ENCODE data around the gene RNF103. TPM values are rescaled to one million over a fixed set of nuclear protein-coding genes. Genes with fewer than 3 reads are reported as not detected.

The RNF103 gene
- total and polyA plus RNA-seq, 2 of the 13 experiments (the other 11 are each of a cell fraction or from before 2014, with no cell fraction given): 19.8 to 21.1 TPM

DNA sequence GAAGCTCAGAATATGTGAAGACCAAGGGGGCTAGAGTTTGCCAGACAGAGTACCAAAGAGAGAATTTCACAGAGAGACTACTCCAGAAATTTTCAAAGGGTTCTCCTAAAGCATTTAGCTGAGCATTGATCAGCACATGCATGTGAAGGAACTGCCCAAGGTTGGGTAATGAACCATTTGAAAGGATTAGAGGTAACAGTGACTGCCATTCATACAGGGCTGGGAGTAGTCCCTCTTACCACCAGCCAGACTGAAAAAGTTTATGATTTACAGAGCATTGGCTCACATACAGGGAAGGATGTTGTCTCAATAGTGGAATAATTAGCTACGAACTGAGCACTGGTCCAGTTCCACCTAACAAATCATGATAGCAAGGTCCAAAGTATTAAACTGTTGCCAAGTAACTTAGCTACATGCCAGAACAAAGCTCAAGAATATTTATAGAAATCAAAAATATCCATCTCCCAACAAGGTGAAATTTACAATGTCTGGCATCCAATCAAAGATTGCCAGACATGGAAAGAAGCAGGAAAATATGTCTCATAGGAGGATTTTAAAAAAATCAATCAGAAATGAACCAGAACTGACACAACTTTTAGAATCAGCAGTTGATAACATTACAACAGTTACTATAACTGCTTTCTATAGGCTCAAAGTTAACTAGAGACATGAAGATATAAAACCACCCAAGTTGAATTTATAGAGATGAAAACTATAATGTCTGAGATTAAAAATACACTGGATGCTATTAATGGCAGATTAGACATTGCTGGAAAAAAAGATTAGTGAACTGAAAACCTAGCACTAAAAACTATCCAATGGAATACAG is 25.7 kb upstream of the RNF103 start (continued):
- TF ChIP-seq, protein P1, sequence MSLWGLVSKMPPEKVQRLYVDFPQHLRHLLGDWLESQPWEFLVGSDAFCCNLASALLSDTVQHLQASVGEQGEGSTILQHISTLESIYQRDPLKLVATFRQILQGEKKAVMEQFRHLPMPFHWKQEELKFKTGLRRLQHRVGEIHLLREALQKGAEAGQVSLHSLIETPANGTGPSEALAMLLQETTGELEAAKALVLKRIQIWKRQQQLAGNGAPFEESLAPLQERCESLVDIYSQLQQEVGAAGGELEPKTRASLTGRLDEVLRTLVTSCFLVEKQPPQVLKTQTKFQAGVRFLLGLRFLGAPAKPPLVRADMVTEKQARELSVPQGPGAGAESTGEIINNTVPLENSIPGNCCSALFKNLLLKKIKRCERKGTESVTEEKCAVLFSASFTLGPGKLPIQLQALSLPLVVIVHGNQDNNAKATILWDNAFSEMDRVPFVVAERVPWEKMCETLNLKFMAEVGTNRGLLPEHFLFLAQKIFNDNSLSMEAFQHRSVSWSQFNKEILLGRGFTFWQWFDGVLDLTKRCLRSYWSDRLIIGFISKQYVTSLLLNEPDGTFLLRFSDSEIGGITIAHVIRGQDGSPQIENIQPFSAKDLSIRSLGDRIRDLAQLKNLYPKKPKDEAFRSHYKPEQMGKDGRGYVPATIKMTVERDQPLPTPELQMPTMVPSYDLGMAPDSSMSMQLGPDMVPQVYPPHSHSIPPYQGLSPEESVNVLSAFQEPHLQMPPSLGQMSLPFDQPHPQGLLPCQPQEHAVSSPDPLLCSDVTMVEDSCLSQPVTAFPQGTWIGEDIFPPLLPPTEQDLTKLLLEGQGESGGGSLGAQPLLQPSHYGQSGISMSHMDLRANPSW (CRISPR knock-in tag; IDR thresholded peaks at IDR 0.05; ENCODE audit: borderline replicate concordance): no peak
- TF ChIP-seq NKX3-1 (CRISPR knock-in tag; IDR thresholded peaks at IDR 0.05) (0 out of 2 replicates have a peak, but pooled peaks have one; percentile 67), MED13 (CRISPR knock-in tag; IDR thresholded peaks at IDR 0.05) (no peak), HNRNPL (IDR thresholded peaks at IDR 0.05; ENCODE audit: low read depth, low read length) (no peak), GTF3A (CRISPR knock-in tag; conservative IDR thresholded peaks at IDR 0.05) (no peak), ZNF335 (CRISPR knock-in tag; IDR thresholded peaks at IDR 0.05) (no peak), SRF (IDR thresholded peaks at IDR 0.05; ENCODE audit: low read depth, low read length) (no peak), ZNF552 (CRISPR knock-in tag; IDR thresholded peaks at IDR 0.05; ENCODE audit: borderline replicate concordance) (no peak), TOPORS (CRISPR knock-in tag; IDR thresholded peaks at IDR 0.05) (peak; percentile 83; the same call in 1 of the 2 replicates), SRSF4 (IDR thresholded peaks at IDR 0.05; ENCODE audit: low read depth, low read length, poor library complexity, severe bottlenecking) (no peak), ZNF329 (CRISPR knock-in tag; IDR thresholded peaks at IDR 0.05; ENCODE audit: low read depth) (no peak), ZFP36 (IDR thresholded peaks at IDR 0.05; ENCODE audit: borderline replicate concordance, low read depth, low read length, partially characterized antibody) (no peak)
- TF ChIP-seq, protein P2, sequence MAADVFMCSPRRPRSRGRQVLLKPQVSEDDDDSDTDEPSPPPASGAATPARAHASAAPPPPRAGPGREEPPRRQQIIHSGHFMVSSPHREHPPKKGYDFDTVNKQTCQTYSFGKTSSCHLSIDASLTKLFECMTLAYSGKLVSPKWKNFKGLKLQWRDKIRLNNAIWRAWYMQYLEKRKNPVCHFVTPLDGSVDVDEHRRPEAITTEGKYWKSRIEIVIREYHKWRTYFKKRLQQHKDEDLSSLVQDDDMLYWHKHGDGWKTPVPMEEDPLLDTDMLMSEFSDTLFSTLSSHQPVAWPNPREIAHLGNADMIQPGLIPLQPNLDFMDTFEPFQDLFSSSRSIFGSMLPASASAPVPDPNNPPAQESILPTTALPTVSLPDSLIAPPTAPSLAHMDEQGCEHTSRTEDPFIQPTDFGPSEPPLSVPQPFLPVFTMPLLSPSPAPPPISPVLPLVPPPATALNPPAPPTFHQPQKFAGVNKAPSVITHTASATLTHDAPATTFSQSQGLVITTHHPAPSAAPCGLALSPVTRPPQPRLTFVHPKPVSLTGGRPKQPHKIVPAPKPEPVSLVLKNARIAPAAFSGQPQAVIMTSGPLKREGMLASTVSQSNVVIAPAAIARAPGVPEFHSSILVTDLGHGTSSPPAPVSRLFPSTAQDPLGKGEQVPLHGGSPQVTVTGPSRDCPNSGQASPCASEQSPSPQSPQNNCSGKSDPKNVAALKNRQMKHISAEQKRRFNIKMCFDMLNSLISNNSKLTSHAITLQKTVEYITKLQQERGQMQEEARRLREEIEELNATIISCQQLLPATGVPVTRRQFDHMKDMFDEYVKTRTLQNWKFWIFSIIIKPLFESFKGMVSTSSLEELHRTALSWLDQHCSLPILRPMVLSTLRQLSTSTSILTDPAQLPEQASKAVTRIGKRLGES (CRISPR knock-in tag; IDR thresholded peaks at IDR 0.05; ENCODE audit: borderline replicate concordance): no peak
- TF ChIP-seq, protein P3, sequence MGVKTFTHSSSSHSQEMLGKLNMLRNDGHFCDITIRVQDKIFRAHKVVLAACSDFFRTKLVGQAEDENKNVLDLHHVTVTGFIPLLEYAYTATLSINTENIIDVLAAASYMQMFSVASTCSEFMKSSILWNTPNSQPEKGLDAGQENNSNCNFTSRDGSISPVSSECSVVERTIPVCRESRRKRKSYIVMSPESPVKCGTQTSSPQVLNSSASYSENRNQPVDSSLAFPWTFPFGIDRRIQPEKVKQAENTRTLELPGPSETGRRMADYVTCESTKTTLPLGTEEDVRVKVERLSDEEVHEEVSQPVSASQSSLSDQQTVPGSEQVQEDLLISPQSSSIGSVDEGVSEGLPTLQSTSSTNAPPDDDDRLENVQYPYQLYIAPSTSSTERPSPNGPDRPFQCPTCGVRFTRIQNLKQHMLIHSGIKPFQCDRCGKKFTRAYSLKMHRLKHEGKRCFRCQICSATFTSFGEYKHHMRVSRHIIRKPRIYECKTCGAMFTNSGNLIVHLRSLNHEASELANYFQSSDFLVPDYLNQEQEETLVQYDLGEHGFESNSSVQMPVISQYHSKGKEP (CRISPR knock-in tag; IDR thresholded peaks at IDR 0.05): no peak
- TF ChIP-seq, protein P4, sequence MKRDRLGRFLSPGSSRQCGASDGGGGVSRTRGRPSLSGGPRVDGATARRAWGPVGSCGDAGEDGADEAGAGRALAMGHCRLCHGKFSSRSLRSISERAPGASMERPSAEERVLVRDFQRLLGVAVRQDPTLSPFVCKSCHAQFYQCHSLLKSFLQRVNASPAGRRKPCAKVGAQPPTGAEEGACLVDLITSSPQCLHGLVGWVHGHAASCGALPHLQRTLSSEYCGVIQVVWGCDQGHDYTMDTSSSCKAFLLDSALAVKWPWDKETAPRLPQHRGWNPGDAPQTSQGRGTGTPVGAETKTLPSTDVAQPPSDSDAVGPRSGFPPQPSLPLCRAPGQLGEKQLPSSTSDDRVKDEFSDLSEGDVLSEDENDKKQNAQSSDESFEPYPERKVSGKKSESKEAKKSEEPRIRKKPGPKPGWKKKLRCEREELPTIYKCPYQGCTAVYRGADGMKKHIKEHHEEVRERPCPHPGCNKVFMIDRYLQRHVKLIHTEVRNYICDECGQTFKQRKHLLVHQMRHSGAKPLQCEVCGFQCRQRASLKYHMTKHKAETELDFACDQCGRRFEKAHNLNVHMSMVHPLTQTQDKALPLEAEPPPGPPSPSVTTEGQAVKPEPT (CRISPR knock-in tag; IDR thresholded peaks at IDR 0.05; ENCODE audit: low read depth): no peak
- TF ChIP-seq, protein P5, sequence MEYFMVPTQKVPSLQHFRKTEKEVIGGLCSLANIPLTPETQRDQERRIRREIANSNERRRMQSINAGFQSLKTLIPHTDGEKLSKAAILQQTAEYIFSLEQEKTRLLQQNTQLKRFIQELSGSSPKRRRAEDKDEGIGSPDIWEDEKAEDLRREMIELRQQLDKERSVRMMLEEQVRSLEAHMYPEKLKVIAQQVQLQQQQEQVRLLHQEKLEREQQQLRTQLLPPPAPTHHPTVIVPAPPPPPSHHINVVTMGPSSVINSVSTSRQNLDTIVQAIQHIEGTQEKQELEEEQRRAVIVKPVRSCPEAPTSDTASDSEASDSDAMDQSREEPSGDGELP (IDR thresholded peaks at IDR 0.05; ENCODE audit: borderline replicate concordance, low read depth): no peak
- TF ChIP-seq, protein P6, sequence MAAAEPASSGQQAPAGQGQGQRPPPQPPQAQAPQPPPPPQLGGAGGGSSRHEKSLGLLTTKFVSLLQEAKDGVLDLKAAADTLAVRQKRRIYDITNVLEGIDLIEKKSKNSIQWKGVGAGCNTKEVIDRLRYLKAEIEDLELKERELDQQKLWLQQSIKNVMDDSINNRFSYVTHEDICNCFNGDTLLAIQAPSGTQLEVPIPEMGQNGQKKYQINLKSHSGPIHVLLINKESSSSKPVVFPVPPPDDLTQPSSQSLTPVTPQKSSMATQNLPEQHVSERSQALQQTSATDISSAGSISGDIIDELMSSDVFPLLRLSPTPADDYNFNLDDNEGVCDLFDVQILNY (CRISPR knock-in tag; conservative IDR thresholded peaks at IDR 0.05): no peak

All from HepG2 (cell line).